ENCODE data around the gene TUT4. TPM values are rescaled to one million over a fixed set of nuclear protein-coding genes. Genes with fewer than 3 reads are reported as not detected.

TUT4 gene
- total RNA-seq, 1 experiment from 2014 or later = 36.6 TPM

GRCh38 chr1:52533713-52534112 lies 19.2 kb downstream of the TUT4 start:
- no peak for DNase-seq (ENCODE audit: low spot score)

GRCh38 chr1:52532731-52533327 lies 20.1 kb downstream of the TUT4 start:
- no peak for DNase-seq (ENCODE audit: low spot score)

GRCh38 chr1:52532247-52532646 lies 20.6 kb downstream of the TUT4 start:
- DNase-seq (ENCODE audit: low spot score) = no peak

GRCh38 chr1:52531249-52531872 lies 21.5 kb downstream of the TUT4 start:
- no peak for DNase-seq (ENCODE audit: low spot score)

GRCh38 chr1:52530563-52531144 lies 22.2 kb downstream of the TUT4 start:
- DNase-seq (ENCODE audit: low spot score) = no peak

- no peak for DNase-seq (ENCODE audit: low spot score)
Measured at GRCh38 chr1:52523376-52523775, 29.5 kb downstream of the TUT4 start.

- no peak for DNase-seq (ENCODE audit: low spot score)
Measured at GRCh38 chr1:52520148-52520547, 32.7 kb downstream of the TUT4 start.

- DNase-seq (ENCODE audit: low spot score) = no peak
Measured at GRCh38 chr1:52518962-52519361, 33.9 kb downstream of the TUT4 start.

- no peak for DNase-seq (ENCODE audit: low spot score)
Measured at GRCh38 chr1:52511851-52512615, 40.9 kb downstream of the TUT4 start.

GRCh38 chr1:52511439-52511838 lies 41.5 kb downstream of the TUT4 start:
- no peak for DNase-seq (ENCODE audit: low spot score)

- no peak for DNase-seq (ENCODE audit: low spot score)
Measured at GRCh38 chr1:52506920-52507546, 45.9 kb downstream of the TUT4 start.

GRCh38 chr1:52506349-52506748 lies 46.5 kb downstream of the TUT4 start:
- no peak for DNase-seq (ENCODE audit: low spot score)

GRCh38 chr1:52504720-52505119 lies 48.2 kb downstream of the TUT4 start:
- DNase-seq (ENCODE audit: low spot score) = no peak

- DNase-seq (ENCODE audit: low spot score) = no peak
Measured at GRCh38 chr1:52503706-52504105, 49.2 kb downstream of the TUT4 start.

- no peak for DNase-seq (ENCODE audit: low spot score)
Measured at GRCh38 chr1:52502789-52503188, 50.1 kb downstream of the TUT4 start.

- DNase-seq (ENCODE audit: low spot score) = no peak
Measured at GRCh38 chr1:52487632-52488031, 65.3 kb downstream of the TUT4 start.

- DNase-seq (ENCODE audit: low spot score) = no peak
Measured at GRCh38 chr1:52482326-52483004, 70.4 kb downstream of the TUT4 start.

GRCh38 chr1:52479076-52479475 lies 73.8 kb downstream of the TUT4 start:
- no peak for DNase-seq (ENCODE audit: low spot score)

GRCh38 chr1:52477876-52478275 lies 75.0 kb downstream of the TUT4 start:
- DNase-seq (ENCODE audit: low spot score) = no peak

- no peak for DNase-seq (ENCODE audit: low spot score)
Measured at GRCh38 chr1:52476943-52477342, 75.9 kb downstream of the TUT4 start.

- no peak for DNase-seq (ENCODE audit: low spot score)
Measured at GRCh38 chr1:52474807-52475206, 78.1 kb downstream of the TUT4 start.

GRCh38 chr1:52473039-52473438 lies 79.9 kb downstream of the TUT4 start:
- DNase-seq (ENCODE audit: low spot score) = no peak

All from A172 (cell line).